GM10847 (cell line): Measurements from ENCODE around the gene RAB37.

Experiments
- POLR2A ChIP-seq: IDR thresholded peaks from 2 replicates; pipeline ENCODE4 v1.6.1; 2011; ENCODE audit not compliant: insufficient read length; ENCODE audit errors: extremely low read depth

RAB37 gene

DNA sequence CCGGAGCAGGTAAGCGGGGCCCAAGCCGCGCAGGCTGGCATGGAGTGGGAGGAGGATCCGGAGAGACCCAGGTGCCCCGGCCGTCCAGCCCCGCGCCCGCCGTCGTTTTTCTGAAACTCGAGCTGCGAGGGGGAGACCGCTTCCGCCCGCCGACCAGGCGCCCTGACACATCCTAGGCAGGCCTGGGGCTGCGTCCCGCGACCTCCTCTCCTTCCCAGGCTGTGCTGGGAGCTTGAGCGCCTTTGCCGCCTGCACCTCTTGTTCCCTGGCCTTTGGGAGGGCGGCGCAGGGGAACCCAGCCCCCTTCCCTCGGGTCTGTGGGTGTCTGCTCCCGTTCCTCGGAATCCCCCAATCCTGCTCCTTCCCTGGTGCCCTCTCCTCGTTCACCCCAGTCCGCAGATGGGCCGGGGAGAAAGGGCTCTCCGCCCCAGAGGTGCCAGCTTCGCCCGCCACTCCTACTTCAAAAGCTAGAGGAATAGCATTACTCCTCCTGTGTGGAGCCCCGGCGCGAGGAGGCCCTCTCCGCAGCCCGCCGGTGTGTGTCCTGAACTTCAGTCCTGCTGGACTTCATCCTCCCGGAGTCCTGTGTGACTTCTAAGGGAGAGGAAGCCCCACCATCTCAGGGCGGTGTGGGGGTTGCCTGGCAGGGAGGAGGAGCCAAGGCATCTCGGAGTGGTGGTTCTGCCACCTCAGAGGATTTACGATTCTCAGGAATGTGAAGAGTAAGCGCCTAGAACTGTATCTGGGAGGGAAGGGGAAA, 12.4 kb downstream of the RAB37 start:
- no peak for TF ChIP-seq POLR2A

DNA sequence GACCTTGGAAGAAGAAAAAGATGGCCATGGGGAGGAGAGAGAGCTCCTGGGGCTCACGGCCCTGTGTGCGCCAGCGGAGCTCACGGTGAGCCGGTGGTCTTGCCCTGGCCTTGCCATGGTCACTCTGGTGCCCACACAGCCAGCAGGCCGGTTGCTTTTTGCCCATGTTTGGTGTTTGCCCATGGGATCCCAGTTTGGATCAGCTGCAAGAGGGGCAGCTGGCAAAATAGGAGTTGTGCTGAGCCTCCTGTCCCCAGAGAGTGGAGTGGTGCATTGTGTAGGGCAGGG, 12.9 kb downstream of the RAB37 start:
- TF ChIP-seq POLR2A: no peak

DNA sequence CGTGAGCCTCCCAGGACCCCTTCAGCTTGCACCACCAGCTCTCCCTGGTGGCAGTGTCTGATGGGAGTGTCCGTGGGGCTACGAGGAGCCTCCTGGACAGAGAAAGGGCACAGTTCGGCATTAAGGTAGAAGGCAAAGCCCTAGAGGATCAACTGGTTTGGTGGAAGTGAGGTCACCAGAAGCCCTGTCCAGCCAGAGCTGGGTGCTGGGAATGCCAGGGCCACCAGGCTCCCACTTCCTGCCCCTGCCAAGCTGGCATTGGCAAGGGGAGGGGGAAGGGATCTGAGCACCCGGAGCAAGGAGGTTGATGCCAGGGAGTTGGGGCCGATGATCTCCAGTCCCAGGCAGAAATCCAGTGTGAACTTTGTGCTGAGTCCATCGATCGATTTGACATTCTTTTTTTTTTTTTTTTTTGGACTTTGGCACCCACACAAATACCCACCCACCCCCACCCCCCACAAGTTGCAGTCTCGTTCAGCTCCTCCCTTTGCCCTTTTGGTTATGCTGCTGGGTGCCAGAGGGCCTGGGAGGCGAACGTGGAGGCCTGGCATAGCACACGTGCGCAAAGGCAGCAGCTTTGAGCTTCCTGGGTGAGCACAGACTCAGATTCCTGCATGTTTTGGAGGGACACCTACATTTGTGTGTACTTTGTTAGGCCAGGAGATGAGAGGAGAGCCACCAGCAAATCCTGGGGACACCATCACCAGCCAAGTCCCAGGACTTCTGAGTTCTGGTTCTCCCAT, 13.4 kb downstream of the RAB37 start:
- TF ChIP-seq POLR2A: no peak

DNA sequence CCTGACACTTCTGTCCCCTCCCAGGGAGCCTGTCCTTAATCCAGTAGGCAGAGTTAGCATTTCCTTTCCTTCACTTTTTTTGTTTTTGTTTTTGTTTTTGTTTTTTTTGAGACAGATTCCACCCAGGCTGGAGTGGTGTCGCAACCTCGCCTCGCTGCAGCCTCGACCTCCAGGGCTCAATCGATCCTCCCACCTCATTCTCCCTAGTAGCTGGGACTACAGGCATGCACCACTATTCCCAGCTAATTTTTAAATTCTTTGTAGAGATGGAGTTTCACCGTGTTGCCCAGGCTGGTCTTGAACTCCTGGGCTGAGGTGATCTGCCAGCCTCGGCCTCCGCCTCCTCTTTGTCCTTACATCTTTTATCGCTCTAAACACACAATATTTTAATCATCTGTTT, 15.4 kb downstream of the RAB37 start:
- no peak for TF ChIP-seq POLR2A

DNA sequence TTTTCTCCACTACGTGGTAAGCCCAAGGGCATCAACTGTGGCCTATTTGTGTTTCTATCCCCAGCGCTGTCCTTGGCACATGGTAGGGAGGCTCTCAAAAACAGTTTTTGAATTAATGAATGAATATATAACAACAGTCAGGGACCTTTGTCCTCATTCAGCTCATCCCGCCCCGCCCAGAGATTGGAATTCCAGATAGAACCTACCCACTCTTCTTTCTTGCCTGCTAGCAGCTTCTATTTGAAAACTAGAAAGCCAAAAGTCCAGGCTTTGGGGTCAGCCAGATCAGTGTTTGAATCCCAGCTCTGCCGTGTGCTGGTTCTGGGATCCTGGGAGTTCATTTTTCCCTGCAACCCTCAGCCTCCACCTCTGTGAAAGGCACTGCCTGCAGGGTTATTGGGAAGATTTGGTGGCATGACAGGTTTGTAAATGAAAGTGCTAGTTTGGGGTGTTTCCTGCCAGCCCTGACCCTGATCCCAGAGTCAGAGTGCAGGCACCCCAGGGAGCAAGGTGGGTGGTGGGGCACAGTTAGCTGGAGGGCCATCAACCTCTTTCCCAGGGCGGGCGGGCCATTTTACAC, 15.9 kb downstream of the RAB37 start:
- no peak for TF ChIP-seq POLR2A

DNA sequence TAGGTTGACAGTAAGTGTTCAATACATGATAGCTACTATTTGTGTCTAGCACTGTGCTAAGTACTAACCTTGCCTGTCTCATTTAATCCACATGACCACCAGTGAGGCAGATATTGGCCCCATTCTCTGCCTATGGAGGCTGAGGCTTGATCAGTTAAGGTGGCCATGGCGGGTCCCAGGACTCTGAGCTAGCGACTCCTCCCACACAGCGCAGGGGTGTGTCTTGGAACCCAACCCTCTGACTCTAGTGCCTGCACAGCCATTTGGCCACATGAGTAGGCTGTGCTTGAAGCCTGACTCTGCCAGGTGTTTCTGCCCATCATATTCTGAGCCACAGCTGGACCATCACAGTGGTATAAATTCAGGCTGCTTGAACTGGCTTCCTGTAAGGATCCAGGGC, 17.8 kb downstream of the RAB37 start:
- TF ChIP-seq POLR2A: no peak

DNA sequence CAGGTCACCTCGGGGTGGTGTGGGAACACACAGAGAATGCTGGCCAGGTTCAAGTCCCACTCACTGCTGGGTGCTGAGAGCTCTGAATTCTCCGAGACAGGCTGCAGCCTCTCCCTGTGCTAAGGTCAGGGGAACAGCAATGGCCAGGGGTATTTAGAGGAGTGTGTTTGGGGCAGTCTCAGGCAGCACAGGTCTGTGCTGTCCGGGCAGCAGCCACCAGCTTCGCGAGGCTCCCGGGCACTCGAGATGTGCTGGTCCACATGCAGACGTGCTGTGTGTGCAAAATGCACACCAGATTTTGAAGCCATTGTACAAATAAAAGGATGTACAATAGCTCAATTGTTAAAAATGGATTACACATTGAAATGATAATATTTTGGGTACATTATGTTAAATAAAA, 18.5 kb downstream of the RAB37 start:
- TF ChIP-seq POLR2A: no peak

DNA sequence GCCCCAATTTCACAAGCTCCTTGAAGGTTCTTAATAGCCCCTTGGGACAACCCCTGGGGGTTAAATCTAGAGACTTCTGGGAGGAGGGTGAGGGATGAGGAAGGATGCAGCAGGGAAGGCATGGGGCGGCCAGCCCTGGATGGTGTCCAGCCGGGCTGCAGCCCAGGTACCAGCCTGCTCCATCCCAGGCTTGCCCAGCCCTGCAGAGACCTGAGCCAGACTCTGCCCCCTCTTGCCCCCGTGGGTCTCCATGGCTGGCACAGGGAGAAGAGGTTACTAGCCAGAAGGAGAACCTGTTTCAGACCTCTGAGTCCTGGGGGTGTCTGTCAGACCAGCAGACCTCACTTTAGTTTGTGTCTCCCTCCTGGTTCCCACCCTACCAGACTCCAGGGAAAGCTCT, 19.8 kb downstream of the RAB37 start:
- no peak for TF ChIP-seq POLR2A

DNA sequence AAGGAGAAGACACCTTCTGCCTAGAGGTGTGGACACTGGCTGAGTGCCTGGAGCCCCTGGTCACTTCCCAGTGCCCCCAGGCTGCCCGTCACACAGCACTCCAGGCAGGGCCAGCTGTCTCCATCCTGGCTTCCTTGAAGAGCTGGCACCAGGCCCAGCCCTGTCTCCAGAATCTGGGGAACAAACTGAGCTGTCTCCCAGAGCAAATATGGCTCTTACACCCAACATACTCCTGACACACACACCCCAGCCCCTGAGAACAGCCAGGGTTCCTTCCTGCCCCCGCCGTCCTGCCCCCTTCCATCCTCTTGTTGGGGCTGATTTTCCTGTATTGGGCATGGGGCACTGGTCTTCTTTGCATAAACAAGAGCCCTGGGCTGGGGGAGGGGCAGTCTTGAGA, 20.4 kb downstream of the RAB37 start:
- no peak for TF ChIP-seq POLR2A

DNA sequence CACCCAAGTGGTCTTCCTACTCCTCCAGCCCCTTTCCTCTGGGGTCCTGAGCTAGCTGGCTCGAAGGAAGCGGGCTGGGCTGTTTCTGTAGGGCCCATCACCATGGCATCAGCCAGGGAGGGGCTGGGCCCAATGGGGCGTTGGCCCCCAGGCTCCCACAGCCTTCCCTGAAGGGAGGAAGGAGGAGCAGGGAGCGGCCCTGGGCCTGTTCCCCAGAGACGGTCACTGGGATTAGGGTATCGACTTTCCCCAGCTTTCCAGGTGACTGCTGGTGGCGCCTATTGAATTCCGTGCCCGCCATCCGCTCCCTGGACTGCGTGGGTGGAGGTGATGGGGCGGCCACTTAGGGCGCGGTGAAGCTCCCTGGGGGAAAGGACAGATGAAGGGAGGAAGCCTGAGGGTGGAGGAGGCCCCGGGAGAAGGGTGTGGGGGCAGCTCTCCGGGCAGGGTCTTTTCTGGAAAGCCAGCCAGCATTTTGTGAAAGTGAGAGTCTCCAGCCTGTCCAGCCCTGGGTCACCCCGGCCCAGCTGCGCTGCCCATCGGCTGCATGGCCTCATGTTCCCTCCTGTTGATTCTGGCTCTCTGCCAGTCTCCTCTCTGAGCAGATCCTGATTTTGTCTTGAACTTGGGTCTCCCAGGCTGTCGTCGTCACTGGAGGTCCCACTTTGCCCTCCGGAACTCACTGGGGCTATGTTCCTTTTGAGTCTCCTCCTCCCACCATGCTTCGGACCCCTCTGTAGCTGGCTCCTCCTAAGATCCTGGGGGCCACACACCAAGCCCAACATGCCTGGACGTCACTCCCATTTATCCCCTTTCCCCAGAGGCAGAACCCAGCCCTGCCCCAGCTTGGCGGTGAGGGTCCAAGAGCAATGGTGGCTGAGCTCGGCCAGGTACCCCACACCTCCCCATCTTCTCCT, 21.1 kb downstream of the RAB37 start:
- TF ChIP-seq POLR2A: no peak

DNA sequence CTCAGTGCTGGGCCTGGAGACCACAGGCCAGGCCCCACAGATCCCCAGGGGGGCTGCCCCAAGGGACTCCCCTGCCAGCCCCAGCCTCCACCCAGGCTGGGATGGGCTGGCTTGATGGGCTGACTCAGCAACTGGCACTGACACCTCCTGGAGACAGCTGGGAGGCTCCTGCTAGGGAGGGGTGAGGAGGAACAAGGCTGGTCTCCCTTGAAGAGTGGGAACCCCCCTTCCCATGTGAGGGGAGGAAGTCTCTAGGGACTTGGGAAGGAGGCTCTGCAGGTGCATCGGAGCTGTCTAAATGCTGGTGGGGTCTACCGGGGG, 21.8 kb downstream of the RAB37 start:
- no peak for TF ChIP-seq POLR2A

DNA sequence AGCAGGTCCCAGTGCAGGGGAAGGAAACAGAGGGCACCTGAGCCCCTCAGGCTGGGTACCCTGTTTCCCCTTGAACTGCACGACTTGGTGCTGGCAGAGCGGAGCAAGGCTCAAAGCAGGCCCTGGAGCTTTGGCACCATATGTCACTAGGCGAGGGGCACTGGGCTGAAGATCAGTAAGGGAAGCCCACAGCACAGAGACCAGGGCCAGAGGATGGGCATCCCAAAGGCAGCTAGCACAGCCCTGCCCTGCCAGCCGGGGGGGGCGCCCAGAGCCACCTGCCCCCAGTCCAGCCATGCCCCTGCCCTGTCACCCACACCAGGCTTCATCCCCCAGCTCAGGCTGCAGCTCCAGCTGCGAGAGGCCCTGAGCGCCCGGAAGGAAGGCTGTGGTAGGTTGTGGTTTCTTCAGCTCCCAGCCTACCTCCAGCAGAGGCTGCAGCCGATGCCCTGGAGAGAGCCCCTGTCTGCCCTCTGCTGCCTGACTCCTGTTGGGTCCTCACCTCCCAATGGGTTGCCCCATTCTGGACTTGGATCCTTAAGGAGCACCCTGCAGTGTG, 22.3 kb downstream of the RAB37 start:
- no peak for TF ChIP-seq POLR2A

DNA sequence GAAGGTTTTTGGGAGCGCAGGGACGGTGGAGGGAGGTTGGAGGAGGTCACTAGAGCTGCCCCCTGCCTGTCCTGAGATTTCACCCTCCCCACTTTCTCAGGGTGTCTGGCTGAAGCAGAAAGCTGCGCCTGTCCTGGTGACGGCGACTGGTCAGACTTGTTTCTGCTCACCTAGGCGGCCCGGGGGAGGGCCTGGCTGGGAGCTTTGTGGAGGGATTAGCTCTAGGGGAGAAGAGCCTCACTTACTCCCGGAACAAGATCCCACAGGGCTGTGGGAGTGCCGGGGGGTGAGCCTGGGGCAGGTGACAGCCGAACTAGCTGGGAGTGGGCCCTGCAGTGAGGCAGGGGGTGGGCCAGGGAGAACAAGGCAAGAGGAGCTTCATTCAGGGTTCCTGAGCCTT, 22.9 kb downstream of the RAB37 start:
- no peak for TF ChIP-seq POLR2A

DNA sequence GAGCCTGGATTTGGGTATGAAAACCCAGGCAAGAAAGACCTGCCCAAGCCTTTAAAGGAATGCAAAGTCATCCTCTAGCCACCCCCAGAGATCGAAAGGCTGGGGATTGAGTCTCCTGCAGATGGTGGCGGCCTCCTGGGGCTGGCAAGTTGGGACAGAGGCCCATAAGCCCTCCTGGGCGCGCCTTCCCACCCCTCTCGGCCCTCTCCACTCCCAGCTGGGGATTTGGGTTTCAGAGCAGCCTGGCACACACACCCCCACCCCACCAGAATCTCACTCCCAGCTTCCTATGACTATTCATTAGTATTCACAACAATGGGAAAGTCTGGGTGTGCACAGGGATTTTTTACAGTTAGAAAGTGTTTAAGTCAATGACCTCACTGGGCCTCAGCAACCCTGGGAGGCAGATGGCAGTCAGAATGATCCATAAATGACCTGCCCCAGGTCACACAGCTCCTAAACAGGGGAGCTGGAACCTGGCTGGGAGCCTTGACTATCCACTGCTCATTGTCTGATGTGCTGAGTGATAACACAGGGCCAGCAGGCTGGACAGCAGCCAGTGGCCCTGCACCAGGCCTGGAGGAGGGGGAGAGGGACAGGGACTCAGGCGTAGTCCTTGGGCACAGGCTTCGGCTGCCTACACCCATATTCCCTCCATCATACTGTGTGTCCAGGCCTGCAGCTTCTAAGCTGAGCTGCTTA, 23.5 kb downstream of the RAB37 start:
- TF ChIP-seq POLR2A: no peak

DNA sequence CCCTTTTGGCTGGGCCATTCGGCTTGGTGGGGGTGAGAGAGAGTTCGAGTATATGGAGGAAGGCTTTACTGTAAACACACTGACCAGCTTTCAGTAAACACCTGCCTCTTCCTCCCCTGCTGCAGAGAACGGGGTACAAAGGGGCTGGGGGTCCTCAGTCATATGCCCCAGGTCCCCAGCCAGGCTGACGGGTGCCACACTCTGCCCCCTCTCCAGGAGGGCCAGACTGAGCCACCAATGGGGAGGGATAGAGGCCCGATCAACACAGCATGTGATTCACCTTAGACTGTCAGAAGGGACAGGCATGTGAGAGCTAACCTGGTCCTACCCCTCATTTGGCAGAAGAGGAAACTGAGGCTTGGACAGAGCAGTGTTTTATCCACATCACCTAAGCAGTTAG, 24.4 kb downstream of the RAB37 start:
- TF ChIP-seq POLR2A: no peak
